Ishikawa (cell line): ENCODE results near the gene RASSF6.

Experiments used
- CEBPB ChIP-seq: IDR thresholded peaks from 2 replicates; pipeline ENCODE4 v1.6.1; 2012
- CREB1 ChIP-seq: IDR thresholded peaks from 2 replicates; pipeline ENCODE4 v1.6.1; 2012; ENCODE audit warnings: low read depth
- TAF1 ChIP-seq: IDR thresholded peaks from 2 replicates; pipeline ENCODE4 v1.6.1; 2012; ENCODE audit warnings: low read depth, mild to moderate bottlenecking
- TCF12 ChIP-seq: IDR thresholded peaks from 2 replicates; pipeline ENCODE4 v1.6.1; 2012; ENCODE audit warnings: low read depth

DNA sequence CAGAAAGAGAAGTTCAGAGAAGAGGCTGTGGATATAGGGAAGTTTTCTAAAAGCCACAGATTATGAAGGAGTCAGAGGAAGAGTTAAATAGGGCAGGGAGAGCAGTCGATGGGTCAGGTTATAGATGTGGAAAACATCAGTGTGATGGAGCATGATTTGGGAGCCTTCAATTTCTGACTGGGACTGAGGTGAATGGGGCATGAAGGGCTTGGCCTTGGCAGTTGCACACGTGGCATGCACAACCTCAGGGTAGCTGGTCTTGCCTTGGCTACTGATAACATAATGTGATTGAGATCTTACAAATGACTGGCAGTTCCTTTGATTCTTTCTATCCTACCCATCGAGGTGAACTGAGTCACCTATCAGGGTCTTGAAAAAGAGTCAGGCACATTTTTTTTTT, 79.0 kb downstream of the RASSF6 start:
- no peak for TF ChIP-seq TAF1
- TF ChIP-seq CEBPB, result no peak
- no peak for TF ChIP-seq TCF12
- TF ChIP-seq CREB1, result no peak
